IMR-90 (cell line): ENCODE results near the gene ERC2. TPM values are rescaled to one million over a fixed set of nuclear protein-coding genes. Genes with fewer than 3 reads are reported as not detected.

Experiments
- ATAC-seq: fragments of 200-7000 bp; cut with Tn5 transposase; 2 replicates; pipeline ENCODE4 v1.9.1; 2020; ENCODE audit warnings: low read depth, mild to moderate bottlenecking, moderate library complexity
- BruUV-seq: library from RNA; stranded (reverse); fragments of 400-500 nt; replicated peaks from 2 replicates; lab custom pipeline; 2021; lab: Mats Ljungman, UMichigan
- CTCF ChIA-PET: fragments of 300-600 bp; formaldehyde crosslinking; extraction: SDS; loops from one replicate; lab custom pipeline; 2021; ENCODE audit warnings: antibody characterized with exemption; lab: Yijun Ruan, JAX
- POLR2A ChIA-PET: fragments of 300-600 bp; sonication (Branson Sonifier 250); formaldehyde crosslinking; loops from one replicate; lab custom pipeline; 2022; ENCODE audit warnings: antibody characterized with exemption; ENCODE audit not compliant: unreplicated experiment; lab: Charles Lee
- DNase-seq: peaks from one replicate; pipeline ENCODE4 v3.0.0; 2013
- H2AFZ ChIP-seq: replicated peaks from 2 replicates; pipeline ENCODE3; 2013; ENCODE audit warnings: low read length, mild to moderate bottlenecking; ENCODE audit not compliant: poor library complexity
- H2AK5ac ChIP-seq: 2 replicates; pipeline ENCODE4 v1.6.1; 2013; ENCODE audit warnings: low read depth, low read length, inconsistent platforms
- H2AK9ac ChIP-seq: replicated peaks from 2 replicates; pipeline ENCODE3; 2013; ENCODE audit warnings: mild to moderate bottlenecking, low read depth, low read length, moderate library complexity; ENCODE audit not compliant: poor library complexity
- H2BK120ac ChIP-seq: 2 replicates; pipeline ENCODE4 v1.6.1; 2013; ENCODE audit warnings: low read depth, low read length, inconsistent platforms
- H2BK15ac ChIP-seq: 3 replicates; pipeline ENCODE4 v1.6.1; 2013; ENCODE audit warnings: low read depth, low read length, inconsistent platforms
- H2BK20ac ChIP-seq: 2 replicates; pipeline ENCODE4 v1.6.1; 2013; ENCODE audit warnings: low read depth, mild to moderate bottlenecking, inconsistent platforms, low read length, moderate library complexity
- H2BK5ac ChIP-seq: 2 replicates; pipeline ENCODE4 v1.6.1; 2013; ENCODE audit warnings: mild to moderate bottlenecking, low read depth, low read length, inconsistent platforms; ENCODE audit not compliant: poor library complexity, severe bottlenecking
- H3K14ac ChIP-seq: replicated peaks from 2 replicates; pipeline ENCODE4 v1.6.1; 2013; ENCODE audit warnings: low read depth, low read length, inconsistent platforms
- H3K18ac ChIP-seq: 2 replicates; pipeline ENCODE4 v1.6.1; 2013; ENCODE audit warnings: low read depth, low read length, control low read depth
- H3K23ac ChIP-seq: 2 replicates; pipeline ENCODE4 v1.6.1; 2013; ENCODE audit warnings: low read depth, low read length, inconsistent platforms
- H3K27ac ChIP-seq: 2 replicates; pipeline ENCODE4 v1.5.1; 2013; ENCODE audit warnings: mild to moderate bottlenecking, control low read depth, low read length; ENCODE audit not compliant: insufficient read depth
- H3K27me3 ChIP-seq: 2 replicates; pipeline ENCODE4 v1.6.1; 2013; ENCODE audit warnings: low read length; ENCODE audit not compliant: control insufficient read depth, insufficient read depth
- H3K36me3 ChIP-seq: 2 replicates; pipeline ENCODE4 v1.6.1; 2013; ENCODE audit warnings: low read length, mixed read lengths; ENCODE audit not compliant: control insufficient read depth, insufficient read depth
- H3K4ac ChIP-seq: 2 replicates; pipeline ENCODE4 v1.6.1; 2013; ENCODE audit warnings: low read depth, low read length, inconsistent platforms
- H3K4me1 ChIP-seq: 2 replicates; pipeline ENCODE4 v1.6.1; 2013; ENCODE audit warnings: low read length, mixed read lengths; ENCODE audit not compliant: control insufficient read depth, insufficient read depth
- H3K4me2 ChIP-seq: 2 replicates; pipeline ENCODE4 v1.6.1; 2013; ENCODE audit warnings: low read depth, mild to moderate bottlenecking, control low read depth, low read length, moderate library complexity
- H3K4me3 ChIP-seq: 2 replicates; pipeline ENCODE4 v1.5.1; 2013; ENCODE audit warnings: low read depth, mild to moderate bottlenecking, control low read depth, low read length, moderate library complexity; ENCODE audit not compliant: insufficient read depth
- H3K56ac ChIP-seq: 2 replicates; pipeline ENCODE4 v1.6.1; 2013; ENCODE audit warnings: low read length, inconsistent platforms; ENCODE audit not compliant: insufficient read depth; ENCODE audit errors: extremely low read depth
- H3K79me1 ChIP-seq, 2 experiments: 2 replicates each; pipeline ENCODE4 v1.6.1; 2013; ENCODE audit warnings: low read length in 2 of 2, inconsistent platforms in 1 of 2, low read depth in 1 of 2
- H3K9ac ChIP-seq: 2 replicates; pipeline ENCODE4 v1.6.1; 2013; ENCODE audit warnings: low read depth, low read length, control low read depth
- H3K9me1 ChIP-seq: 2 replicates; pipeline ENCODE4 v1.6.1; 2013; ENCODE audit warnings: low read length, inconsistent platforms; ENCODE audit not compliant: insufficient read depth
- H3K9me3 ChIP-seq: 2 replicates; pipeline ENCODE4 v1.6.1; 2013; ENCODE audit warnings: low read length; ENCODE audit not compliant: control insufficient read depth, insufficient read depth
- H4K20me1 ChIP-seq: 2 replicates; pipeline ENCODE4 v1.6.1; 2013; ENCODE audit warnings: low read length, inconsistent platforms; ENCODE audit not compliant: insufficient read depth
- H4K5ac ChIP-seq: 2 replicates; pipeline ENCODE4 v1.6.1; 2013; ENCODE audit warnings: mild to moderate bottlenecking, low read depth, low read length, control low read depth
- H4K8ac ChIP-seq, 2 experiments: 2 replicates each; pipeline ENCODE4 v1.6.1; 2013; ENCODE audit warnings: low read depth in 2 of 2, low read length in 2 of 2, control low read depth in 1 of 2, inconsistent platforms in 1 of 2
- H4K91ac ChIP-seq: 2 replicates; pipeline ENCODE4 v1.6.1; 2013; ENCODE audit warnings: low read depth, low read length, inconsistent platforms; ENCODE audit not compliant: insufficient read depth
- MAZ ChIP-seq: IDR thresholded peaks from 2 replicates; pipeline ENCODE4 v1.6.1; 2012; ENCODE audit warnings: low read depth, mild to moderate bottlenecking, low read length, improper control_type of control experiment, moderate library complexity, borderline replicate concordance
- MXI1 ChIP-seq: IDR thresholded peaks from 2 replicates; pipeline ENCODE4 v1.6.1; 2012; ENCODE audit warnings: low read depth, mild to moderate bottlenecking, low read length, moderate library complexity, borderline replicate concordance
- WGBS, 2 experiments: methylation state at CpG; one replicate each; pipeline versions ENCODE4 v1.1.5 to v1.1.7; 2013; ENCODE audit warnings: missing lambda C conversion rate in 2 of 2; ENCODE audit not compliant: insufficient read length in 1 of 2; ENCODE audit errors: extremely low coverage in 2 of 2; 5-methylcytosine and 5-hydroxymethylcytosine counted together
- dilution Hi-C: fragments of 300-500 bp; cut with HindIII; formaldehyde crosslinking; loops from one replicate; pipeline ENCODE4 v1.14.3; 2018; ENCODE audit warnings: low sequenced_read_pairs; ENCODE audit not compliant: unreplicated experiment
- in situ Hi-C: fragments of 300-500 bp; cut with MboI; formaldehyde crosslinking; loops from 3 replicates; pipeline ENCODE4 v1.14.3; 2019; ENCODE audit warnings: low sequenced_read_pairs, inconsistent platforms, mixed read lengths
- intact Hi-C: fragments of 100-400 bp; cut with micrococcal nuclease; formaldehyde crosslinking; loops from 2 replicates; pipeline ENCODE4 v1.10.0; 2022
- polyA plus RNA-seq, 3 experiments: library from polyadenylated mRNA; depleted of rRNA; stranded (reverse); fragments of >200 nt; gene quantifications; 2 replicates each; pipeline ENCODE4 v1.2.3, GENCODE V29; 2012; ENCODE audit warnings: low replicate concordance in 1 of 3
- total RNA-seq: library from RNA; depleted of rRNA; stranded (reverse); fragments of >200 nt; gene quantifications from 2 replicates; pipeline ENCODE4 v1.2.3, GENCODE V29; 2012

ERC2 gene
- total and polyA plus RNA-seq, 2 of the 4 experiments (the other 2 are of a cell fraction) = 0.17 to 0.18 TPM

GRCh38 chr3:56488812-56489600 lies 20.7 kb upstream of the ERC2 start:
- no peaks in the 10 kb centered on the region for H4K20me1 ChIP-seq
- H3K18ac ChIP-seq = no peak overlapping the region
- no peak overlapping the region for H4K5ac ChIP-seq
- H3K36me3 ChIP-seq = no peaks in the 10 kb centered on the region
- intact Hi-C loops = no loop called here
- WGBS, 2 experiments = no CpG with 5 or more reads among the region's 8 CpGs
- in situ Hi-C loops = no loop called here
- no peak overlapping the region for H3K23ac ChIP-seq
- no peak overlapping the region for H2BK120ac ChIP-seq
- no peak overlapping the region for H2AK9ac ChIP-seq
- no peak overlapping the region for H3K4me2 ChIP-seq
- H3K9ac ChIP-seq = no peak overlapping the region
- H3K9me1 ChIP-seq = no peaks in the 10 kb centered on the region
- H3K4me1 ChIP-seq = no peaks in the 10 kb centered on the region
- H3K14ac ChIP-seq = no peak overlapping the region
- H2BK20ac ChIP-seq = no peak overlapping the region
- no peak overlapping the region for H2AK5ac ChIP-seq
- POLR2A ChIA-PET = no interaction called here
- H4K91ac ChIP-seq = no peak overlapping the region
- no peaks in the 10 kb centered on the region for H3K27me3 ChIP-seq
- H4K8ac ChIP-seq = no peak overlapping the region
- dilution Hi-C loops = no loop called here
- no peak overlapping the region for H3K4me3 ChIP-seq
- ATAC-seq (no peak), DNase-seq (no peak)
- no peak overlapping the region for H2BK15ac ChIP-seq
- H3K9me3 ChIP-seq = no peaks in the 10 kb centered on the region
- H3K27ac ChIP-seq = no peak overlapping the region
- H3K56ac ChIP-seq = no peak overlapping the region
- TF ChIP-seq MAZ = no peak
- no peak for TF ChIP-seq MXI1
- H3K79me1 ChIP-seq = no peaks in the 10 kb centered on the region
- no peak overlapping the region for H2AFZ ChIP-seq
- BruUV-seq = no TSS peak
- no peak overlapping the region for H2BK5ac ChIP-seq
- CTCF ChIA-PET = no interaction called here
- no peak overlapping the region for H3K4ac ChIP-seq
